ENCODE results near the gene TSHZ3. TPM values are rescaled to one million over a fixed set of nuclear protein-coding genes. Genes with fewer than 3 reads are reported as not detected.

TSHZ3 gene
- total and polyA plus RNA-seq, 2 experiments from 2014 or later: 19.6 to 24.0 TPM

DNA sequence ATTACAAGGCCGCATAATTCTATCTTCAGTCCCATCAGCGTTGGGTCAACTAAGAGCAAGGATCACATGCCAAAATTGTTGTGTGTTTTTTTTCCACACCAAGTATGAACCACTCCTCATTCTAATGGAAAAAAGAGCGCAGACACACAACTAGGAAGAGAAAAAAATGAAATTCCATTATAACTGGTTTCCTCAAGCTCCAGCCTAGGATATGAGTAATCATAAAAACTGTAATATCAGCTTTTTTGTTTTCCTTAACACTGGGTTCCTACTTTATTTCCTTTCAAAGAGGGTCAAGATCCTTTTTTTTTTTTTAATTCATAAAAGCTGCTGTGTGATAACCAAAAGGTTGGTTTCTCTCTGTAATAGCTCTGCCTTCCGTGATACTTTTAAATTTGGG is 19.4 kb downstream of the TSHZ3 start:
- H3K4me2 ChIP-seq (ENCODE audit: unreplicated experiment): no peak overlapping the region
- no peaks in the 10 kb centered on the region for H3K9me2 ChIP-seq (ENCODE audit: insufficient read depth)
- no peak for DNase-seq
- no peaks in the 10 kb centered on the region for H3K9me3 ChIP-seq (ENCODE audit: low read depth)
- no peak overlapping the region for H3K4me3 ChIP-seq
- no peak for TF ChIP-seq EZH2 (IDR thresholded peaks at IDR 0.05; ENCODE audit: insufficient read depth, poor library complexity, severe bottlenecking)
- H3F3A ChIP-seq (ENCODE audit: insufficient read depth): peaks cover 16% of the 10 kb centered on the region
- no peaks in the 10 kb centered on the region; the same call in 1 of the 2 replicates for H4K20me1 ChIP-seq (ENCODE audit: insufficient read depth)
- H3K36me3 ChIP-seq (ENCODE audit: low read depth): peaks cover 5% of the 10 kb centered on the region; the same call in 1 of the 2 replicates
- no peak overlapping the region for H2AFZ ChIP-seq
- WGBS, 2 experiments (ENCODE audit: low coverage in 1 of 2, low lambda C conversion rate in 2 of 2, missing lambda C conversion rate in 2 of 2): 97 to 99% methylated on average over 4 of the region's 4 CpGs
- no peak overlapping the region for H3K9ac ChIP-seq
- in situ Hi-C loops (cut with MboI): no loop called here
- peaks cover 40% of the 10 kb centered on the region for H3K4me1 ChIP-seq (ENCODE audit: insufficient read depth)
- H3K27ac ChIP-seq: no peak overlapping the region
- peaks cover 100% of the 10 kb centered on the region for H3K79me2 ChIP-seq (ENCODE audit: insufficient read depth)
- no peaks in the 10 kb centered on the region for H3K27me3 ChIP-seq (replicated peaks; ENCODE audit: insufficient read depth)

DNA sequence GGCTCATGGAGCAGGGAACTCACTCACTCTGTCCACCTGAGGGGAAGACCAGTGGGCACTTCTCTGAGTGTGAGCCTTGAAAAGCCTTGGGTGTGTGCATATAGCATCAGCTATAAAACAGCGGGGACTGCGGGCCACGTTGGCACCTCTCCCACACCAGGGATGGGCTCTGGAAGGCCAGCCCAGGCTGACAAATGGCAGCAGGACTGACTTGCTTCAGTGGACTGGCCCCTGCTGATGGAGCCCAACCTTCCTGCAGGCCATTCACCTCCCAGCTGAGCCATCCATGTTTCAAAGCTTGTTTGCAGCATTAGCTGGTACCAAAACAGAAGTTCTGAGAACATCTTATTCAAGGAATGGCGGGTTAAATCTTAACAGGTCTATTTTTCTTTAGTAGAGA is 21.0 kb downstream of the TSHZ3 start:
- no peak overlapping the region for H3K9ac ChIP-seq
- peaks cover 10% of the 10 kb centered on the region; the same call in 1 of the 2 replicates for H3K36me3 ChIP-seq (ENCODE audit: low read depth)
- H3K9me3 ChIP-seq (ENCODE audit: low read depth): no peaks in the 10 kb centered on the region
- H3K27ac ChIP-seq: no peak overlapping the region
- H3K27me3 ChIP-seq (replicated peaks; ENCODE audit: insufficient read depth): no peaks in the 10 kb centered on the region
- H3K4me3 ChIP-seq: no peak overlapping the region
- H3K9me2 ChIP-seq (ENCODE audit: insufficient read depth): no peaks in the 10 kb centered on the region
- in situ Hi-C loops (cut with MboI): no loop called here
- no peak overlapping the region for H2AFZ ChIP-seq
- no peak for TF ChIP-seq EZH2 (IDR thresholded peaks at IDR 0.05; ENCODE audit: insufficient read depth, poor library complexity, severe bottlenecking)
- no peak for TF ChIP-seq EZH2phosphoT487 (IDR thresholded peaks at IDR 0.05; ENCODE audit: insufficient read depth, low read depth)
- H3K4me1 ChIP-seq (ENCODE audit: insufficient read depth): peaks cover 24% of the 10 kb centered on the region
- H3K79me2 ChIP-seq (ENCODE audit: insufficient read depth): peaks cover 100% of the 10 kb centered on the region
- no peak overlapping the region for H3K4me2 ChIP-seq (ENCODE audit: unreplicated experiment)
- H3F3A ChIP-seq (ENCODE audit: insufficient read depth): peaks cover 3% of the 10 kb centered on the region; the same call in 1 of the 2 replicates
- no peak for DNase-seq
- no peaks in the 10 kb centered on the region; the same call in 1 of the 2 replicates for H4K20me1 ChIP-seq (ENCODE audit: insufficient read depth)
- WGBS, 2 experiments (ENCODE audit: low coverage in 1 of 2, low lambda C conversion rate in 2 of 2, missing lambda C conversion rate in 2 of 2): 98 to 99% methylated on average over 4 of the region's 4 CpGs

- Histone ChIP-seq H3K9me2 (ENCODE audit: insufficient read depth) (no peaks in the 10 kb centered on the region), H3K4me2 (ENCODE audit: unreplicated experiment) (no peak overlapping the region), H3K79me2 (ENCODE audit: insufficient read depth) (peaks cover 100% of the 10 kb centered on the region), H3K36me3 (ENCODE audit: low read depth) (peaks cover 10% of the 10 kb centered on the region; the same call in 1 of the 2 replicates), H3F3A (ENCODE audit: insufficient read depth) (peaks cover 3% of the 10 kb centered on the region; the same call in 1 of the 2 replicates), H3K4me1 (ENCODE audit: insufficient read depth) (peaks cover 8% of the 10 kb centered on the region), H3K9ac (no peak overlapping the region), H3K27me3 (replicated peaks; ENCODE audit: insufficient read depth) (no peaks in the 10 kb centered on the region), H3K4me3 (no peak overlapping the region), H4K20me1 (ENCODE audit: insufficient read depth) (no peaks in the 10 kb centered on the region; the same call in 1 of the 2 replicates), H3K9me3 (ENCODE audit: low read depth) (no peaks in the 10 kb centered on the region), H2AFZ (no peak overlapping the region), H3K27ac (no peak overlapping the region)
- DNase-seq: no peak
- 83 to 87% methylated on average over 14 of the region's 14 CpGs for WGBS, 2 experiments (ENCODE audit: low coverage in 1 of 2, low lambda C conversion rate in 2 of 2, missing lambda C conversion rate in 2 of 2)
- TF ChIP-seq EZH2phosphoT487 (IDR thresholded peaks at IDR 0.05; ENCODE audit: insufficient read depth, low read depth) (no peak), EZH2 (IDR thresholded peaks at IDR 0.05; ENCODE audit: insufficient read depth, poor library complexity, severe bottlenecking) (no peak)
- in situ Hi-C loops (cut with MboI): no loop called here
Measured at GRCh38 chr19:31326329-31327028, 22.8 kb downstream of the TSHZ3 start.

DNA sequence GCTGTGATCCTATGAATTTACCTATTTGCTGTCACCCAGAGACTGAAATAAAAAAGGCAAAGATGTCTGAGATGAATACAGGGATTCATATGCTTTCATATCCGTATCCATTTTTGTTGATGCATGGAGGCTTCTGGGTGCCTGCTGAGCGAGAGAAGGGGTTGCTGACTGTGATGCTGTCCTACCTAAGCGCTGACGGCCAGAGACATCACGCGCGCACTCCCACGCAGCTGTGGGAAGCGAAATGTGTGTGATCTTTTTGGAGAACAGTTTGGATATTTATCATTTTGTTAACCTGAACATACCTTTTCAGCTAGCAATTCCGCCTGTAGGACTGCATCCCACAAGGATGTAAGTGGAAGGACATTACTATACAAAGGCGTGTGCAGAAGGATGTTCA is 23.9 kb downstream of the TSHZ3 start:
- Histone ChIP-seq H3K27ac (no peak overlapping the region), H3K9me2 (ENCODE audit: insufficient read depth) (no peaks in the 10 kb centered on the region)

More for the DNA sequence above, 23.9 kb downstream of the TSHZ3 start:
- Histone ChIP-seq H3F3A (ENCODE audit: insufficient read depth) (peaks cover 3% of the 10 kb centered on the region; the same call in 1 of the 2 replicates), H4K20me1 (ENCODE audit: insufficient read depth) (no peaks in the 10 kb centered on the region; the same call in 1 of the 2 replicates), H3K36me3 (ENCODE audit: low read depth) (peaks cover 10% of the 10 kb centered on the region; the same call in 1 of the 2 replicates), H3K9ac (no peak overlapping the region), H2AFZ (no peak overlapping the region), H3K79me2 (ENCODE audit: insufficient read depth) (peaks cover 100% of the 10 kb centered on the region), H3K9me3 (ENCODE audit: low read depth) (no peaks in the 10 kb centered on the region), H3K4me3 (no peak overlapping the region), H3K4me1 (ENCODE audit: insufficient read depth) (peaks cover 7% of the 10 kb centered on the region), H3K27me3 (replicated peaks; ENCODE audit: insufficient read depth) (no peaks in the 10 kb centered on the region), H3K4me2 (ENCODE audit: unreplicated experiment) (no peak overlapping the region)
- no peak for DNase-seq
- in situ Hi-C loops (cut with MboI): no loop called here
- TF ChIP-seq EZH2 (IDR thresholded peaks at IDR 0.05; ENCODE audit: insufficient read depth, poor library complexity, severe bottlenecking) (no peak), EZH2phosphoT487 (IDR thresholded peaks at IDR 0.05; ENCODE audit: insufficient read depth, low read depth) (no peak)
- 98 to 99% methylated on average over 11 of the region's 11 CpGs for WGBS, 2 experiments (ENCODE audit: low coverage in 1 of 2, low lambda C conversion rate in 2 of 2, missing lambda C conversion rate in 2 of 2)

Data from GM23248 (cell line).